GM10266 (cell line): ENCODE results near the gene GNA14.

Experiments
- DNase-seq: peaks from one replicate; pipeline ENCODE4 v3.0.0; 2012; ENCODE audit errors: extremely low spot score
- CTCF ChIP-seq: IDR thresholded peaks from 2 replicates; pipeline ENCODE4 v1.5.1; 2012; ENCODE audit warnings: mild to moderate bottlenecking, low read depth; ENCODE audit not compliant: control insufficient read depth, insufficient read depth; ENCODE audit errors: missing control alignments

The GNA14 gene

DNA sequence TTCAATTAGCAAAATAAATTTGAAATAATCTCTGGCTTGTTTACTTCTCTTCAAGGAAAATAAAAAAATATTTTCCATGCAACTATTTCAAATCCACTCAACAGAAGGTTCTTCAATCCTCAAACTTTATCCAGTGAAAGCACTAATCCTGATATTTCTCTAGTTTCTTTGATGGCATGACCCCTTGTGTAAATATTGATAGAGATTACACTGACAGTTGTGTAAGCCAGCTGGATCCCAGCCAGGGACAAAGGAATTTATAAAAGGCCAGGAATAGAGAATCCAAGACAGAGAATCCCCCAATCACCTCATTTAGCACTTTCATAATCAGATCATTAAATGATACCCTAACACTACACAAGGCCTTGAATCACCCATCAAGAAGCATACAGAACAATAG, 135.2 kb downstream of the GNA14 start:
- no peak for TF ChIP-seq CTCF
- no peak for DNase-seq

DNA sequence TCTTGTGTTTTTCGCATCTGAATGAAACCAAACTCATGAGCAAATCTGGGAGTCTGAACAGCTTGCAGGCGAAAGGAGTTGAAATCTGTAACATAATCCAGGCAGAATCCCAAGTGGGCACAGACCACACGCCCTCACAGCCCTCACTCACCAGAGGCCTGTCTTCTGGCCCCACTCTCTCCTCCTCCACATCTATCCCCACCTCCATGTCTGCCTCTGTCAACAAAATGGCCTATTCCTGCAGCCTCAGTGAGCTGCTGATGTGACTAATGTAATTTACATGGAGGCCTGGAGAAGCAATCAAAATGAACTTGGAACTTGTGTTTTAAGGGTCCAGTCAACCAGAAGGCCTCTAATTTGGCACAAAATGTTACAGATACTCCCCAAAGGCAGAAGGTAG, 136.6 kb downstream of the GNA14 start:
- TF ChIP-seq CTCF = no peak
- no peak for DNase-seq

DNA sequence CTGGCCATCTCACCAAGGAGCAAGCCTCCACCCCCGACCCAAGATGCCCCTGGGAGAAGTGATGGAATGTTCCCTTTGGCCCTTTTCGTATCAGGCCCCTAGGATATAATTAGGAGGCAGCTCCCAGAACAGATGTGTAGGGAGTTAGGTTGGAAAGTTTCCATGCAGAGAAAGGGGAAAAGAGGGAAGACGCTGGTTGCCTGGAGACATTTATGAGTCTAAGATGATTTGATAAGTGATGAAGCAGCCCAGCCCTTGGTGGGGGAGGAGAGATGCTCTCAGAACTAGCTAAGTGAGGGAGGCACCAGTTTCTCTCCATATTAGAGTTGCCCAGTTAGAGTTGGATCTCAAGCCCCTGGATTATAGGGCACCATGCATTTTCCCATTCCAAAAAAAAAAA, 137.5 kb downstream of the GNA14 start:
- DNase-seq = no peak
- no peak for TF ChIP-seq CTCF

DNA sequence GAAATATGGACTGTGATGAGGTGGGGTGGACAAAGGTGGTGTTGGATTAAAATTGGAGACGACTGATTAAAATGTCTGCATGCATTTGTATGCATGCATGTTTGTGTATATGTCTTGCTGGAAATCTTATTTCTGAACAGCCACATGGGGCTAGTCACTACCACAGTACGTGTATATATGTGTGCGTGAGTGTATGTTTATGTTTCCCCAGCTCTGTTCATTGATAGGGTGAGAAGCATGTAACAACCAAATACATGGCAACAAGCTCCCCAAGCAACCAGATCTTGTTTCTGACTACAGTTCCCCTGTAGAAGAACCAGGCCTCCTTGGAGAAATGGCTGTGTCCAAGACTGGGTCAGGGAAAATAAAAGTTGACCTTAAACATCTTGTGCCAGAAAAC, 139.7 kb downstream of the GNA14 start:
- DNase-seq = no peak
- TF ChIP-seq CTCF = no peak

DNA sequence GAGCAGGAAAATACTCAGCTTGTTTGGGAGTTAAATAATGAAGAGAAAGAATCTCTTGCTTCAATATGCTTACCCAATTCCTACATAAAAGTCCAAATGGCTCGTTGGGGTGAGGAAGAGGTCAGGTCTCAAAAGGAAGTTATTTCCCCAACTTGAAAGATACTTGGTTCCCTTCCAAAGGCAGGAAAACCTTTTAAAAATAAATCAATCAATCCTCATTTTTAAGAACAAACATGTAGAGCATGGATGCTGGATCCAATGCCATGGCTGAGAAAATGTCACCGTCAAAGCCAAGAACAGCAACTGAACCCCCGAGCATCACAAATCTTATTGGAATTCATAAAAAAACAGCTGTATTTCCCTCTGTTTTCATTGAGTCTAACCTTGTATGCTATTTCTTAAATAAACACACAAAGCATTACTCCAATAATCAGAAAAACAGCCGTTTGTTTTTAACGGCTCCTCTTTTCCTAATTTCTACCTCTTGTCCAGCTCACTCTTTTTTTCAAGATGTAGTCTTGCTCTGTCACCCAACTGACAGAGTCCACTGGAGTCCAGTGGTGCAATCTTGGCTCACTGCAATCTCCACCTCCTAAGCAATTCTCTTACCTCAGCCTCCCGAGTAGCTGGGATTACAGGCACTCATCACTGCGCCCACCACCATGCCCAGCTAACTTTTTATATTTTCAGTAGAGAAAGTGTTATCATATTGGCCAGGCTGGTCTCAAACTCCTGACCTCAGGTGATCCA, 140.7 kb downstream of the GNA14 start:
- no peak for DNase-seq

GRCh38 chr9:77505232-77505631, 142.9 kb downstream of the GNA14 start:
- no peak for DNase-seq
- no peak for TF ChIP-seq CTCF

More for the DNA sequence above, 140.7 kb downstream of the GNA14 start:
- no peak for TF ChIP-seq CTCF

GRCh38 chr9:77502568-77502967, 145.6 kb downstream of the GNA14 start:
- no peak for DNase-seq
- no peak for TF ChIP-seq CTCF
